ENCODE measurements around the gene SMC1B. TPM values are rescaled to one million over a fixed set of nuclear protein-coding genes. Genes with fewer than 3 reads are reported as not detected.

The SMC1B gene
- total RNA-seq, 2 experiments from 2014 or later, result 0.08 TPM; not detected in 1

DNA sequence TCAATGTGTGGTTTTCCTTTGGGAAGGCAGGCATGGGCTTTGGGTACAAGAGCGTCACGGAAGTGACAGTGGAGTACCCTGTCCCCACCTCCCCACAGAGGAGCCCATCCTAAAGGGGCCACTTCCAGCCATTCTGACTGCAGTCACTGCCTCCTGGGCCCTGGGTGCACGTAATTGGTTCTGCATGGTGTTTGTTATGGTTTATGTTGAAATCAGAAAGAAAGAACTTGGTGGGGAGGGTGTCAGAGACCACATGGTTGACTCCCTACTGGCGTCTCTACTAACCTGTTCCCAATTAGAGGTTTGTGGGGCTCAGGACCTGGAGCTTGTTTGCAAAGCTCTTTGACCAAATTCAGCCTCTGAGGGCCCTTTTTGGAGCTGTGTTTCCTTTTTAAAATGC is 40.9 kb upstream of the SMC1B start:
- Histone ChIP-seq H2AFZ (ENCODE audit: low read length) (no peak overlapping the region), H3K36me3 (ENCODE audit: insufficient read depth, low read length) (no peaks in the 10 kb centered on the region), H3K4me3 (ENCODE audit: low read depth, low read length, poor library complexity, severe bottlenecking) (no peak overlapping the region), H3K4me1 (ENCODE audit: insufficient read depth, low read length, poor library complexity, severe bottlenecking) (no peaks in the 10 kb centered on the region), H3K4me2 (ENCODE audit: low read length) (no peak overlapping the region), H3K9me2 (ENCODE audit: insufficient read depth, low read length) (no peaks in the 10 kb centered on the region), H3K27ac (ENCODE audit: low read depth, low read length, poor library complexity, severe bottlenecking) (no peak overlapping the region), H3K9me3 (ENCODE audit: low read length) (no peaks in the 10 kb centered on the region), H4K20me1 (ENCODE audit: insufficient read depth, low read length) (no peaks in the 10 kb centered on the region), H3K79me2 (ENCODE audit: insufficient read depth, low read depth, low read length) (no peaks in the 10 kb centered on the region)
- POLR2A ChIA-PET, result no interaction called here
- DNase-seq (ENCODE audit: low spot score), result no peak
- intact Hi-C loops (cut with micrococcal nuclease; ENCODE audit: unreplicated experiment), result no loop called here
- BruUV-seq (replicated peaks), result no TSS peak
- CTCF ChIA-PET (ENCODE audit: unreplicated experiment), result interaction anchor here (0.6 kb wide), 1 partner anchor 320 kb away, joined by 3 read pairs; no protein-coding TSS in a partner anchor
- no peak for TF ChIP-seq EZH2phosphoT487 (IDR thresholded peaks at IDR 0.05; ENCODE audit: borderline replicate concordance, low read depth, low read length)
- TF ChIP-seq, protein P1, sequence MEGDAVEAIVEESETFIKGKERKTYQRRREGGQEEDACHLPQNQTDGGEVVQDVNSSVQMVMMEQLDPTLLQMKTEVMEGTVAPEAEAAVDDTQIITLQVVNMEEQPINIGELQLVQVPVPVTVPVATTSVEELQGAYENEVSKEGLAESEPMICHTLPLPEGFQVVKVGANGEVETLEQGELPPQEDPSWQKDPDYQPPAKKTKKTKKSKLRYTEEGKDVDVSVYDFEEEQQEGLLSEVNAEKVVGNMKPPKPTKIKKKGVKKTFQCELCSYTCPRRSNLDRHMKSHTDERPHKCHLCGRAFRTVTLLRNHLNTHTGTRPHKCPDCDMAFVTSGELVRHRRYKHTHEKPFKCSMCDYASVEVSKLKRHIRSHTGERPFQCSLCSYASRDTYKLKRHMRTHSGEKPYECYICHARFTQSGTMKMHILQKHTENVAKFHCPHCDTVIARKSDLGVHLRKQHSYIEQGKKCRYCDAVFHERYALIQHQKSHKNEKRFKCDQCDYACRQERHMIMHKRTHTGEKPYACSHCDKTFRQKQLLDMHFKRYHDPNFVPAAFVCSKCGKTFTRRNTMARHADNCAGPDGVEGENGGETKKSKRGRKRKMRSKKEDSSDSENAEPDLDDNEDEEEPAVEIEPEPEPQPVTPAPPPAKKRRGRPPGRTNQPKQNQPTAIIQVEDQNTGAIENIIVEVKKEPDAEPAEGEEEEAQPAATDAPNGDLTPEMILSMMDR (conservative IDR thresholded peaks at IDR 0.05; ENCODE audit: low read length), result no peak

DNA sequence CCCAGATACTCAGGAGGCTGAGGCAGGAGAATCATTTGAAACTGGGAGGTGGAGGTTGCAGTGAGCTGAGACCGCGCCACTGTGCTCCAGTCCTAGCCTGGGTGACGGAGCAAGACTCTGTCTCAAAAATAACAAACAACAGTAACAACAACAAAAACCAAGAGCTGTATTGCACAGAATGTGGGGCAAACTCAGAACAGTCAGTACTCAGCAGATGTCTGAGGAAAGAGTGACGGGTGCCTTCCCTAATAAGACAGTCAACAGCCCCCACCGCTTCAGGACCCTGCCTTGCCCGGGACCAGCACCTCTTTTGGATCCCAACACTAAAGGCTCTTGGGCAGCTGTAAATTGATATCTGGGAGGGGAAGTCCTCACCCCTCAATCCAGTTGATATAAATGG is 40.4 kb upstream of the SMC1B start:
- Histone ChIP-seq H3K9me2 (ENCODE audit: insufficient read depth, low read length) (no peaks in the 10 kb centered on the region), H3K36me3 (ENCODE audit: insufficient read depth, low read length) (no peaks in the 10 kb centered on the region), H3K79me2 (ENCODE audit: insufficient read depth, low read depth, low read length) (no peaks in the 10 kb centered on the region), H4K20me1 (ENCODE audit: insufficient read depth, low read length) (no peaks in the 10 kb centered on the region), H3K9me3 (ENCODE audit: low read length) (no peaks in the 10 kb centered on the region), H3K4me1 (ENCODE audit: insufficient read depth, low read length, poor library complexity, severe bottlenecking) (no peaks in the 10 kb centered on the region), H3K4me3 (ENCODE audit: low read depth, low read length, poor library complexity, severe bottlenecking) (no peak overlapping the region), H2AFZ (ENCODE audit: low read length) (no peak overlapping the region), H3K27ac (ENCODE audit: low read depth, low read length, poor library complexity, severe bottlenecking) (no peak overlapping the region), H3K4me2 (ENCODE audit: low read length) (no peak overlapping the region)
- ChIA-PET CTCF (ENCODE audit: unreplicated experiment) (interaction anchor here (0.5 kb wide), 1 partner anchor 241 kb away, joined by 3 read pairs; no protein-coding TSS in a partner anchor), POLR2A (no interaction called here)
- no peak for DNase-seq (ENCODE audit: low spot score)
- intact Hi-C loops (cut with micrococcal nuclease; ENCODE audit: unreplicated experiment), result no loop called here
- no TSS peak for BruUV-seq (replicated peaks)
- TF ChIP-seq, protein P1 (conservative IDR thresholded peaks at IDR 0.05; ENCODE audit: low read length), result no peak
- no peak for TF ChIP-seq EZH2phosphoT487 (IDR thresholded peaks at IDR 0.05; ENCODE audit: borderline replicate concordance, low read depth, low read length)

DNA sequence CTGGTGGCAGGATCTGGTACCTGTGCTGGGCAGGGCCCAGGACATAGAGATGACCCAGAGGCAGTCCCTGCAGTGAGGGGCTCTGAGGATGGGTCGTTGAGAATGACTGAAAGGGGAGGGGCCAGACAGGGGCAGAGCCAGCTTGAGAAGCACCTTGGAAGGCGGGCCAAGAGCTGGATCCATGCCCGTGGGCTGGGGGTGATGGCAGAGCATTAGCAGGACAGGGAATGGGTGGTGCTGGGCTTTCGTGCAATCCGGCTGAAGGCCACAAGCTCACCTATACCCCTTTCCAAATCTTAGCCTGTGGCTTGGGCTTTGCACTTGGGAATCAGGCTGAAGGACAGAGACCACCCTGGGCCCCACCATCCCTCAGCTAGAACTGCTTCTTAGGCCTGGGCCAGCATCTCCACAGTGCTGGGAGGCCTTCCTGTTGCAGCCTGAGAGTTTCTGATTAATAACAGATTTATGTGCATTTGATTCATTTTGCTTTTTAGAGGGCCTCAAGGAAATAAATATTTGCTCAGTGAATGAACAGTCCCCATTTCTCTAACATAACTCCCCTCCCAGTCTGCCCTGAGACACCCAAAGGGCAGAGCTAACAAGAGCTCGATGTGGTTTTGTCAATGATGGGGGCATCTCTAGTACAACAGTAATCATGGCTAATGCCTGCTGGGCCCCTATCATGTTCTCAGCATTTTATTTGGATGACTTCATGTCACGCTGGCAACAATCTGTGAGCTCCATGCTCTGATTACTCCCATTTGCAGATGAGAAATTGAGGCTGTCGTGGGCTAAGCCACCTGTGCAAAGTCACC is 39.4 kb upstream of the SMC1B start:
- no peak for DNase-seq (ENCODE audit: low spot score)
- no TSS peak for BruUV-seq (replicated peaks)
- H3K9me2 ChIP-seq (ENCODE audit: insufficient read depth, low read length), result no peaks in the 10 kb centered on the region
- no peak overlapping the region for H3K4me3 ChIP-seq (ENCODE audit: low read depth, low read length, poor library complexity, severe bottlenecking)
- no peak overlapping the region for H3K27ac ChIP-seq (ENCODE audit: low read depth, low read length, poor library complexity, severe bottlenecking)
- no peaks in the 10 kb centered on the region for H3K9me3 ChIP-seq (ENCODE audit: low read length)
- no peaks in the 10 kb centered on the region for H3K36me3 ChIP-seq (ENCODE audit: insufficient read depth, low read length)
- TF ChIP-seq, protein P1 (conservative IDR thresholded peaks at IDR 0.05; ENCODE audit: low read length), result no peak
- TF ChIP-seq EZH2phosphoT487 (IDR thresholded peaks at IDR 0.05; ENCODE audit: borderline replicate concordance, low read depth, low read length), result no peak
- no peaks in the 10 kb centered on the region for H4K20me1 ChIP-seq (ENCODE audit: insufficient read depth, low read length)
- no peaks in the 10 kb centered on the region for H3K4me1 ChIP-seq (ENCODE audit: insufficient read depth, low read length, poor library complexity, severe bottlenecking)
- no peak overlapping the region for H2AFZ ChIP-seq (ENCODE audit: low read length)
- no peak overlapping the region for H3K4me2 ChIP-seq (ENCODE audit: low read length)
- intact Hi-C loops (cut with micrococcal nuclease; ENCODE audit: unreplicated experiment), result no loop called here
- CTCF ChIA-PET (ENCODE audit: unreplicated experiment), result interaction anchor here (0.5 kb wide), 1 partner anchor 240 kb away, joined by 3 read pairs; no protein-coding TSS in a partner anchor
- POLR2A ChIA-PET, result no interaction called here
- H3K79me2 ChIP-seq (ENCODE audit: insufficient read depth, low read depth, low read length), result no peaks in the 10 kb centered on the region
